NCI-H1092 (cell line): ENCODE data around the gene TGIF2.
"Not testable (repeated sequence)": the region's sequence is repeated elsewhere in the genome, so short reads cannot be mapped to it uniquely, and the experiment has no call there.

Experiments used
- DNase-seq: peaks from one replicate; lab custom pipeline; 2025; lab: John Stamatoyannopoulos, UW

The TGIF2 gene

GRCh38 chr20:36547186-36548005, 26.0 kb upstream of the TGIF2 start:
- no peak for DNase-seq

- no peak for DNase-seq
Observed at GRCh38 chr20:36548006-36548315, 25.4 kb upstream of the TGIF2 start.

- no peak for DNase-seq
Observed at GRCh38 chr20:36548704-36549627, 24.4 kb upstream of the TGIF2 start.

- no peak for DNase-seq
Observed at GRCh38 chr20:36549628-36549941, 23.8 kb upstream of the TGIF2 start.

- no peak for DNase-seq
Observed at GRCh38 chr20:36549942-36550789, 23.2 kb upstream of the TGIF2 start.

GRCh38 chr20:36550790-36551299, 22.6 kb upstream of the TGIF2 start:
- no peak for DNase-seq

- no peak for DNase-seq
Observed at GRCh38 chr20:36555248-36555647, 18.1 kb upstream of the TGIF2 start.

- no peak for DNase-seq
Observed at GRCh38 chr20:36562724-36563123, 10.7 kb upstream of the TGIF2 start.

GRCh38 chr20:36563374-36563773, 10.0 kb upstream of the TGIF2 start:
- DNase-seq, result no peak

GRCh38 chr20:36564078-36564725, 9.2 kb upstream of the TGIF2 start:
- DNase-seq, result not testable (repeated sequence)

- DNase-seq, result not testable (repeated sequence)
Observed at GRCh38 chr20:36564726-36565121, 8.7 kb upstream of the TGIF2 start.

- no peak for DNase-seq
Observed at GRCh38 chr20:36565520-36565919, 7.9 kb upstream of the TGIF2 start.

- no peak for DNase-seq
Observed at GRCh38 chr20:36569847-36570429, 3.5 kb upstream of the TGIF2 start.

GRCh38 chr20:36571564-36572504, 1.6 kb upstream of the TGIF2 start:
- no peak for DNase-seq

- no peak for DNase-seq
Observed at GRCh38 chr20:36572701-36573102, 695 bp upstream of the TGIF2 start.

GRCh38 chr20:36573798-36574365, 485 bp downstream of the TGIF2 start:
- DNase-seq, result no peak

GRCh38 chr20:36574366-36575135, 1.2 kb downstream of the TGIF2 start:
- no peak for DNase-seq

GRCh38 chr20:36576081-36576445, 2.7 kb downstream of the TGIF2 start:
- DNase-seq, result no peak
